ENCODE results near the gene CACNA2D2. TPM values are rescaled to one million over a fixed set of nuclear protein-coding genes. Genes with fewer than 3 reads are reported as not detected.
A peak's percentile ranks its signal among the peaks of the same experiment; 100 is the strongest.

Gene CACNA2D2
- polyA plus RNA-seq, 1 of the 3 experiments (the other 2 are of a cell fraction): 1.1 TPM

GRCh38 chr3:50390508-50391224 lies 112.8 kb downstream of the CACNA2D2 start (continued):
- TF ChIP-seq, protein P1, sequence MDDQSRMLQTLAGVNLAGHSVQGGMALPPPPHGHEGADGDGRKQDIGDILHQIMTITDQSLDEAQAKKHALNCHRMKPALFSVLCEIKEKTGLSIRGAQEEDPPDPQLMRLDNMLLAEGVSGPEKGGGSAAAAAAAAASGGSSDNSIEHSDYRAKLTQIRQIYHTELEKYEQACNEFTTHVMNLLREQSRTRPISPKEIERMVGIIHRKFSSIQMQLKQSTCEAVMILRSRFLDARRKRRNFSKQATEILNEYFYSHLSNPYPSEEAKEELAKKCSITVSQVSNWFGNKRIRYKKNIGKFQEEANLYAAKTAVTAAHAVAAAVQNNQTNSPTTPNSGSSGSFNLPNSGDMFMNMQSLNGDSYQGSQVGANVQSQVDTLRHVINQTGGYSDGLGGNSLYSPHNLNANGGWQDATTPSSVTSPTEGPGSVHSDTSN (IDR thresholded peaks at IDR 0.05): no peak
- TF ChIP-seq, protein P2, sequence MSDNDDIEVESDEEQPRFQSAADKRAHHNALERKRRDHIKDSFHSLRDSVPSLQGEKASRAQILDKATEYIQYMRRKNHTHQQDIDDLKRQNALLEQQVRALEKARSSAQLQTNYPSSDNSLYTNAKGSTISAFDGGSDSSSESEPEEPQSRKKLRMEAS (IDR thresholded peaks at IDR 0.05; ENCODE audit: low read depth): no peak
- TF ChIP-seq EP300 (IDR thresholded peaks at IDR 0.05; ENCODE audit: borderline replicate concordance in 1 of 2, low read depth in 1 of 2, low read length in 1 of 2): peak in 1 of 2 experiments; percentile 97; a peak in 2 of 4 replicates
- no peak for TF ChIP-seq FOSL2 (IDR thresholded peaks at IDR 0.05; ENCODE audit: borderline replicate concordance, low read depth)
- peak; percentile 99 for TF ChIP-seq FOXJ3 (CRISPR knock-in tag; IDR thresholded peaks at IDR 0.05)
- no peak for TF ChIP-seq NRF1 (IDR thresholded peaks at IDR 0.05; ENCODE audit: low read depth, low read length)
- no peak for TF ChIP-seq EZH2phosphoT487 (IDR thresholded peaks at IDR 0.05; ENCODE audit: borderline replicate concordance, low read depth)
- no peak for TF ChIP-seq ELF1 (IDR thresholded peaks at IDR 0.05)
- no peak for TF ChIP-seq SIN3A (IDR thresholded peaks at IDR 0.05; ENCODE audit: borderline replicate concordance, low read depth, low read length)
- no peak for TF ChIP-seq TEAD4 (IDR thresholded peaks at IDR 0.05; ENCODE audit: borderline replicate concordance, insufficient read depth)
- peak; percentile 50 for TF ChIP-seq NFIC (IDR thresholded peaks at IDR 0.05; ENCODE audit: borderline replicate concordance)

GRCh38 chr3:50389414-50389767 lies 114.0 kb downstream of the CACNA2D2 start:
- Histone ChIP-seq H3K4me1 (ENCODE audit: control insufficient read depth in 1 of 2, insufficient read depth in 2 of 2, low read depth in 1 of 2, low read length in 1 of 2) (peaks cover 0 to 99% of the 10 kb centered on the region in 2 experiments; a peak in 2 of 4 replicates), H3K27ac (ENCODE audit: low read depth in 2 of 2, low read length in 1 of 2) (peak overlapping the region in 1 of 2 experiments; percentile 100; a peak in 2 of 4 replicates), H3K4me2 (no peak overlapping the region), H3K4me3 (ENCODE audit: low read depth in 2 of 2, low read length in 1 of 2) (no peak overlapping the region), H3K79me2 (ENCODE audit: insufficient read depth) (no peaks in the 10 kb centered on the region), H3K9ac (no peak overlapping the region), H4K20me1 (ENCODE audit: insufficient read depth) (no peaks in the 10 kb centered on the region), H3K27me3 (ENCODE audit: insufficient read depth) (no peaks in the 10 kb centered on the region), H3K36me3 (replicated peaks in 1 of 2; ENCODE audit: control insufficient read depth in 1 of 2, insufficient read depth in 2 of 2, low read length in 1 of 2) (no peaks in the 10 kb centered on the region), H2AFZ (ENCODE audit: low read depth) (no peak overlapping the region), H3K9me3 (no peaks in the 10 kb centered on the region), H3F3A (replicated peaks; ENCODE audit: insufficient read depth) (no peaks in the 10 kb centered on the region), H3K9me2 (no peaks in the 10 kb centered on the region)
- DNase-seq: no peak
- ChIA-PET CTCF (interaction anchor here (0.6 to 11.5 kb wide), 16 partner anchors 9 to 162 kb away, joined by 3 to 128 read pairs (median 18); partner anchors contain the start of genes CYB561D2, NPRL2 and TMEM115), POLR2A (interaction anchor here (1.2 to 4.8 kb wide), 3 partner anchors 8 to 42 kb away, joined by 4 to 27 read pairs (median 25); no protein-coding TSS in a partner anchor)
- 93% methylated on average over 5 of the region's 6 CpGs for WGBS (ENCODE audit: low lambda C conversion rate)
- TF ChIP-seq YY1 (IDR thresholded peaks at IDR 0.05; ENCODE audit: low read depth): no peak
- TF ChIP-seq NRF1 (IDR thresholded peaks at IDR 0.05; ENCODE audit: low read depth, low read length): no peak
- no peak for TF ChIP-seq CHD2 (IDR thresholded peaks at IDR 0.05; ENCODE audit: low read length, partially characterized antibody)
- TF ChIP-seq, protein P3, sequence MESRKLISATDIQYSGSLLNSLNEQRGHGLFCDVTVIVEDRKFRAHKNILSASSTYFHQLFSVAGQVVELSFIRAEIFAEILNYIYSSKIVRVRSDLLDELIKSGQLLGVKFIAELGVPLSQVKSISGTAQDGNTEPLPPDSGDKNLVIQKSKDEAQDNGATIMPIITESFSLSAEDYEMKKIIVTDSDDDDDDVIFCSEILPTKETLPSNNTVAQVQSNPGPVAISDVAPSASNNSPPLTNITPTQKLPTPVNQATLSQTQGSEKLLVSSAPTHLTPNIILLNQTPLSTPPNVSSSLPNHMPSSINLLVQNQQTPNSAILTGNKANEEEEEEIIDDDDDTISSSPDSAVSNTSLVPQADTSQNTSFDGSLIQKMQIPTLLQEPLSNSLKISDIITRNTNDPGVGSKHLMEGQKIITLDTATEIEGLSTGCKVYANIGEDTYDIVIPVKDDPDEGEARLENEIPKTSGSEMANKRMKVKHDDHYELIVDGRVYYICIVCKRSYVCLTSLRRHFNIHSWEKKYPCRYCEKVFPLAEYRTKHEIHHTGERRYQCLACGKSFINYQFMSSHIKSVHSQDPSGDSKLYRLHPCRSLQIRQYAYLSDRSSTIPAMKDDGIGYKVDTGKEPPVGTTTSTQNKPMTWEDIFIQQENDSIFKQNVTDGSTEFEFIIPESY (IDR thresholded peaks at IDR 0.05; ENCODE audit: borderline replicate concordance, low read depth): no peak
- TF ChIP-seq REST (IDR thresholded peaks at IDR 0.05; ENCODE audit: low read depth, low read length): no peak
- no peak for TF ChIP-seq ELF1 (IDR thresholded peaks at IDR 0.05)
- no peak for TF ChIP-seq USF2 (IDR thresholded peaks at IDR 0.05; ENCODE audit: borderline replicate concordance, low read depth, low read length)
- TF ChIP-seq MXI1 (IDR thresholded peaks at IDR 0.05; ENCODE audit: low read depth, low read length): no peak
- no peak for TF ChIP-seq EP300 (IDR thresholded peaks at IDR 0.05; ENCODE audit: borderline replicate concordance in 1 of 2, low read depth in 1 of 2, low read length in 1 of 2)
- no peak for TF ChIP-seq GATA2 (CRISPR knock-in tag; IDR thresholded peaks at IDR 0.05)
- no peak for TF ChIP-seq EZH2phosphoT487 (IDR thresholded peaks at IDR 0.05; ENCODE audit: borderline replicate concordance, low read depth)
- no peak for TF ChIP-seq FOSL2 (IDR thresholded peaks at IDR 0.05; ENCODE audit: borderline replicate concordance, low read depth)
- no peak for TF ChIP-seq CTCF (IDR thresholded peaks at IDR 0.05)

Data from SK-N-SH (cell line).